Stimulated activated CD4-positive, alpha-beta T cell treated with anti-CD3 and anti-CD28 coated beads, TNF-alpha, amount 100 ng/mL, for 48 hours (primary cell): ENCODE data around the gene PNRC2.

Source experiments
- DNase-seq, 3 donors: peaks; one replicate each; pipeline ENCODE4 v3.0.0-alpha.2; 2020; ENCODE audit warnings: low read depth in 3 of 3

The PNRC2 gene

GRCh38 chr1:23959461-23960290 is at the start of gene PNRC2:
PNRC2 (plus strand) TSS chr1:23959828; CDS start chr1:23961458, 1,630 bp downstream.
- DNase-seq, result peak; percentile 88 to 96 (median 93)

- no peak for DNase-seq
These were observed 49.5 kb upstream of the PNRC2 start for GRCh38 chr1:23910144-23910543.

- DNase-seq, result no peak
These were observed 48.9 kb upstream of the PNRC2 start for GRCh38 chr1:23910553-23911246.

- no peak for DNase-seq
These were observed 47.7 kb upstream of the PNRC2 start for GRCh38 chr1:23911921-23912320.

- DNase-seq, result no peak
These were observed 46.3 kb upstream of the PNRC2 start, which contains the start of gene CNR2 for GRCh38 chr1:23913212-23913880. CNR2 (minus strand) TSS chr1:23913362; CDS start chr1:23875617, 37,745 bp downstream.

- DNase-seq, result no peak
These were observed 44.7 kb upstream of the PNRC2 start for GRCh38 chr1:23914921-23915320.

- DNase-seq, result no peak
These were observed 44.2 kb upstream of the PNRC2 start for GRCh38 chr1:23915466-23915865.

GRCh38 chr1:23916209-23917131 is 43.2 kb upstream of the PNRC2 start:
- peak; percentile 9 to 45 (median 33) for DNase-seq

- DNase-seq, result no peak
These were observed 37.2 kb upstream of the PNRC2 start for GRCh38 chr1:23922321-23922943.

GRCh38 chr1:23923592-23924499 is 35.8 kb upstream of the PNRC2 start:
- no peak for DNase-seq

GRCh38 chr1:23924601-23925000 is 35.0 kb upstream of the PNRC2 start:
- no peak for DNase-seq

GRCh38 chr1:23925279-23925678 is 34.3 kb upstream of the PNRC2 start:
- DNase-seq, result no peak

- DNase-seq, result no peak
These were observed 32.5 kb upstream of the PNRC2 start for GRCh38 chr1:23927097-23927496.

- no peak for DNase-seq
These were observed 30.8 kb upstream of the PNRC2 start for GRCh38 chr1:23928789-23929188.

- no peak for DNase-seq
These were observed 29.4 kb upstream of the PNRC2 start for GRCh38 chr1:23930270-23930669.

- no peak for DNase-seq
These were observed 28.7 kb upstream of the PNRC2 start for GRCh38 chr1:23930861-23931490.

- DNase-seq, result no peak
These were observed 28.1 kb upstream of the PNRC2 start for GRCh38 chr1:23931491-23931880.

GRCh38 chr1:23936481-23937176 is 23.0 kb upstream of the PNRC2 start:
- no peak for DNase-seq

GRCh38 chr1:23947366-23947765 is 12.3 kb upstream of the PNRC2 start:
- DNase-seq, result no peak
